GM12872 (cell line): Measurements from ENCODE around the gene MYCL.

Source experiments
- TF ChIP-seq, protein P1 (sequence below): IDR thresholded peaks from 3 replicates; pipeline ENCODE4 v1.5.1; 2011; ENCODE audit warnings: low read depth, mild to moderate bottlenecking, low read length, moderate library complexity; ENCODE audit not compliant: insufficient read depth

The MYCL gene

DNA sequence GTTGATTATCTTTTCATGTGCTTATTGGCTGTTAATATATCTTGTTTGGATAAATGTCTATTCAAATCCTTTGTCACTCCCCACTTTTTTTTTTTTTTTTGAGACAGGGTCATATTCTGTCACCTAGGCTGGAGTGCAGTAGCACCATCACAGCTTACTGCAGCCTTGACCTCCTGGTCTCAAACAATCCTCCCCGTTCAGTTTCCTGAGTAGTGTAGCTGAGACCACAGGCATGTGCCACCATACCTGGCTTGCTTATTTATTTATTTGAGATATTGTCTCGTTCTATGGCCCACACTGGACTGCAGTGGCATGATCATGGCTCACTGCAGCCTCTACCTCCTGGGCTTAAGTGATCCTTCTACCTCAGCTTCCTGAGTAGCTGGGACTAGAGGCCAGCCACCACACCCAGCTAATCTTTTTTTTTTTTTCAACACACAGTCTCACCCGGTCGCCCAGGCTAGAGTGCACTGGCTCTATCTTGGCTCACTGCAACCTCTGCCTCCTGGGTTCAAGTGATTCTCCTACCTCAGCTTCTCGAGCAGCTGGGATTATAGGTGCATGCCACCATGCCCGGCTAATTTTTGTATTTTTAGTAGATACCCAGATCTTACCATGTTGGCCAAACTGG lies 13.9 kb upstream of the MYCL start:
- TF ChIP-seq, protein P1, sequence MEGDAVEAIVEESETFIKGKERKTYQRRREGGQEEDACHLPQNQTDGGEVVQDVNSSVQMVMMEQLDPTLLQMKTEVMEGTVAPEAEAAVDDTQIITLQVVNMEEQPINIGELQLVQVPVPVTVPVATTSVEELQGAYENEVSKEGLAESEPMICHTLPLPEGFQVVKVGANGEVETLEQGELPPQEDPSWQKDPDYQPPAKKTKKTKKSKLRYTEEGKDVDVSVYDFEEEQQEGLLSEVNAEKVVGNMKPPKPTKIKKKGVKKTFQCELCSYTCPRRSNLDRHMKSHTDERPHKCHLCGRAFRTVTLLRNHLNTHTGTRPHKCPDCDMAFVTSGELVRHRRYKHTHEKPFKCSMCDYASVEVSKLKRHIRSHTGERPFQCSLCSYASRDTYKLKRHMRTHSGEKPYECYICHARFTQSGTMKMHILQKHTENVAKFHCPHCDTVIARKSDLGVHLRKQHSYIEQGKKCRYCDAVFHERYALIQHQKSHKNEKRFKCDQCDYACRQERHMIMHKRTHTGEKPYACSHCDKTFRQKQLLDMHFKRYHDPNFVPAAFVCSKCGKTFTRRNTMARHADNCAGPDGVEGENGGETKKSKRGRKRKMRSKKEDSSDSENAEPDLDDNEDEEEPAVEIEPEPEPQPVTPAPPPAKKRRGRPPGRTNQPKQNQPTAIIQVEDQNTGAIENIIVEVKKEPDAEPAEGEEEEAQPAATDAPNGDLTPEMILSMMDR, result no peak

DNA sequence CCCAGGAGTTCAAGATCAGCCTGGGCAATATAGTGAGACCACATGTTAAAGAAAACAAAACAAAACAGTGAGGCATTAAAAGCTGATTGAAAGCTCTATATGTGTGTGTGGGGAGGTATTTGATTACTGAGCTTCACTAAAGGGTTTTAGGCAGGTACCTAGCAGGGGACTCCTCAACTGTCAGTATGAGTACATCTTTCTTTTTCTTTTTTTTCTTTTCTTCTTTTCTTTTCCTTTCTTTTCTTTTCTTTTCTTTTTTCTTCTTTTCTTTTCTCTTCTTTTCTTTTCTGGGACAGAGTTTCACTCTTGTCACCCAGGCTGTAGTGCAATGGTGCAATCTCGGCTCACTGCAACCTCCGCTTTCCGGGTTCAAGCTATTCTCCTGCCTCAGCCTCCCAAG lies 8.5 kb upstream of the MYCL start:
- TF ChIP-seq, protein P1, result no peak

DNA sequence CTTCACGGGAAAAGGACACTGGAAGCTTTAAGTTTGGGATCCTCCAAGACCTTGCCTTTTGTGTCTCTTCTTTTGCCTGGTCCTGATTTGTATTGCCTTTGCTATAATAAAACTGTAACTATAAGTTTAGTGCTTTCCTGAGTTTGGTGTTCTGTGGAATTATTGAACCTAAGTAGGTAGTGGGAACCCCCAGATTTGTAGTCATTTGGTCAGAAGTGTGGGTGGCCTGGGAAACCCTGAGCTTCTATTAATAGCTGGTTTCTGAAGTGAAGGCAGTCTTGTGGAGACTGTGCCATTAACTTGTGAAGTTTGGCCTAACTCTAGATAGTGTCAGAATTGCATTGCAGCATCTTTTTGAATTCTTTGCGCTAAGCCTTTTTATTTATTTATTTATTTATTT lies 6.8 kb upstream of the MYCL start:
- TF ChIP-seq, protein P1, result no peak

DNA sequence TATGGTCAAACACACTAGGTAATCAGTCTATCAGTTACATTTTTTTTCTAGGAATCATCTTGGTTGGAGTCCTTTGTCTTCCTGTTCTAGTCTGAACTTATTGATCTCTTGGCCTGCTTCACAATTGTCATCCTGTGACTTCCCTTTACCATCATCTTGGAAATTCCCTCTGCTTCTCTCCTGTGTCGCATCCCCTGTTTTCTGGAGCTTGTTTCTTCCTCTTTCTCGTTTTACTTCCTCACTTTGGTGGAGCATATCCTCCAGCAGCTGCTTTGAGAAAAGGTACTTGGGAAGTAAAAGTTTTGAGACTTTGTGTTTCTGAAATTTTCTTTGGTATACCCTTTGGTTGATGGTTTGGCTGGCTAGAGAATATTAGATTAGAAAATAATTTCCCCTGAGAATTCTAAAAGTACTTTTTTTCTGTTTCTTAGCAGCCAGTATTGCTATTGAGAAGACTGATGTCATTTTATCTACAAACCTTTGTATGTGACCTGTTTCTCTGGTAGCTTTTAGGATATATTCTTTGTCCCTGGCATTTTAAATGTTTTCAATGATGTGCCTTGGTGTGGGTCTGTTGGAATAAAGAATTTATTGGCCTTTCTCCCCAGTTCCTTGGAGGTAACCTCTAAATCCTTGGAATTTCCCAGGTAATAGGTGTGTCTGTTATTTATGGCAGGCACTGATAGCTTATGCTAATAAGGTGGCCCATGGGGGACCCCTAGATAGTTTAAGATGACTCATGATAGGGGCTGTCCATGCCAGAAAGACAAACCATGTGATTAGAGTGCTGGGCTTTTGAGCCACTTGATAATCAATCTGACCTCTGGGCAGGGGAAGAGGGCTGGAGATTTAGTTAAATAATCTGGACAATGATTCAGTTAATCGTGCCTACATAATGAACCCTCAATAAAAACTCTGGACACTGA lies 6.1 kb upstream of the MYCL start:
- TF ChIP-seq, protein P1, result no peak

DNA sequence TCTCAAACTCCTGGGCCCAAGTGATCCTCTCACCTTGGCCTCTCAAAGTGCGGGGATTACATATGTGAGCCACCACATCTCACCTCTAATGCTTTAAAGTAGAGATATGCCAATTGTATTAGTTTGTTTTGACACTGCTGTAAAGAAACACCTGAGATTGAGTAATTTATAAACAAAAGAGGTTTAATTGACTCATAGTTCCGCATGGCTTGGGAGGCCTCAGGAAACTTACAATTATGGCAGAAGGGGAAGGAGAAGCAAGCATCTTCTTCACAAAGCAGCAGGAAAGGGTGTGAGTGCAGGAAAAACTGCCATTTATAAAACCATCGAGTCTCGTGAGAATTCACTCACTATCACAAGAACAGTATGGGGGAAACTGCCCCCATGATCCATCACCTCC lies 3.5 kb upstream of the MYCL start:
- TF ChIP-seq, protein P1, result no peak

DNA sequence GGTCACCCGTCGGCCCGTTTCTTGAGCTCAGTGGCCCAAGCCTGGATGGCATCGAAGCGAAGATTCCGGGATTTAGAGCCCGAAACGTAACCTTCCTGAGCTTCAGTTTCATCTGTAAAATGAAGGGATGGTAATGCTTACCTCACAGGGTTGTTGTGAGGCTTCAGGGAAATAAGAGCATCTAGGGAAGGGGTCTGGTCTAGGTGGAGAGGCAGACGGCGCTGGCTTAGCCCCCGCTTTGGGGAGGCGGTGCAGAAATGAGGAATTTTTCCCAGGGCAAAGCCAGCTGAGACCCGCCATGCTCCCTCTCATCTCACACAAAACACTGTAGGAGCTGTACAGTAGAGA lies 717 bp upstream of the MYCL start:
- TF ChIP-seq, protein P1, result no peak

DNA sequence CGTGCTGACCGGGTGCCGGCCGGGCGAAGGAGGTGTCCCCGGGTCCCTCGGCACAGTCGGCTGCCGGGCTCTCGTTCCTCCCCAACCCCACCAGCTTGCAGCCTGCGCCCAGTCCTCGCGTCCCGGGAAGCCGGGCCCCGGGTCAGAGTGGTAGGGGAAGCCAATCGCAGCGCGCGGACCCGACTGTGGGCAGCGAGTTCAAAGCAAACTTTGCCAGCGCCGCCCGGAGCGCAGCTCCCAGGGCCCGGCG lies 328 bp downstream of the MYCL start:
- TF ChIP-seq, protein P1, result no peak
